Stimulated activated CD4-positive, alpha-beta T cell treated with anti-CD3 and anti-CD28 coated beads, Interleukin-1b, Interleukin-23, amount 100 ng/mL, for 1 hour (primary cell): ENCODE measurements around the gene NKX1-2.
"Not testable (repeated sequence)": the region's sequence is repeated elsewhere in the genome, so short reads cannot be mapped to it uniquely, and the experiment has no call there.

ENCODE experiments used
- DNase-seq, 2 donors: peaks; one replicate each; pipeline ENCODE4 v3.0.0-alpha.2; 2020; ENCODE audit warnings: low read depth in 2 of 2

The NKX1-2 gene

DNA sequence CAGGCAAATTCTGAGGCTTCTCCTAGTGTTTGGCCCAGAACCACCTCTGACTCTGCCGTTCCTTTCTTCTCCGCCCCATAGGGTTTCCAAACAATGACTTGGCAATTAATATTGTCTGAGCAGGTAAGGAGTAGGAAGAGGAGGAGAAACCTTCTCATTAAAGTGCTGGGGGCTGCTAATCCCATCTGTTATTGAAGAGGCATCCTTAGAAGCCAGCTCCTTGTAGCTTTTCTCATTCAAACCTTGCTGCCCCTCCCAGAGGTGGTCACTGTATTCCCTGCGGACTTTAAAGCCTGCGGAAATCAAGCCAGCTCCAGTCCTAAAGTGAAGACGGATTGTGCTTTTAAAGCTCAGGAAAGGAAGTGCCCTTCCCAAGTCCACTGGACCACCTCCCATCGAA is 1.4 kb upstream of the NKX1-2 start:
- no peak for DNase-seq

DNA sequence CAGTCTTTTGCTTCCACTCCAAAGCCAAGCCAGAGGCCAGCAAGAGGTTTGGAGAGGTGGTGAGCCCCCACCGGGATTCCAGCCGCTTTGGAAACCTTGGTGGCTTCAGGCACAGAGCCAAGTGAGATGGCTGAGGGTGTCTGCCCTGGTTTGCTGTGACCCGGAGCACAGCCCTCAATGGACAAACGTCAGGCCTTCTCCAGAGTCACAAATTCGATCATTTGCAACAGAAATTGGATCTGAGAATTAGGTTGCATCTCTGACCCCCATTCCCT is 885 bp upstream of the NKX1-2 start:
- DNase-seq: no peak

DNA sequence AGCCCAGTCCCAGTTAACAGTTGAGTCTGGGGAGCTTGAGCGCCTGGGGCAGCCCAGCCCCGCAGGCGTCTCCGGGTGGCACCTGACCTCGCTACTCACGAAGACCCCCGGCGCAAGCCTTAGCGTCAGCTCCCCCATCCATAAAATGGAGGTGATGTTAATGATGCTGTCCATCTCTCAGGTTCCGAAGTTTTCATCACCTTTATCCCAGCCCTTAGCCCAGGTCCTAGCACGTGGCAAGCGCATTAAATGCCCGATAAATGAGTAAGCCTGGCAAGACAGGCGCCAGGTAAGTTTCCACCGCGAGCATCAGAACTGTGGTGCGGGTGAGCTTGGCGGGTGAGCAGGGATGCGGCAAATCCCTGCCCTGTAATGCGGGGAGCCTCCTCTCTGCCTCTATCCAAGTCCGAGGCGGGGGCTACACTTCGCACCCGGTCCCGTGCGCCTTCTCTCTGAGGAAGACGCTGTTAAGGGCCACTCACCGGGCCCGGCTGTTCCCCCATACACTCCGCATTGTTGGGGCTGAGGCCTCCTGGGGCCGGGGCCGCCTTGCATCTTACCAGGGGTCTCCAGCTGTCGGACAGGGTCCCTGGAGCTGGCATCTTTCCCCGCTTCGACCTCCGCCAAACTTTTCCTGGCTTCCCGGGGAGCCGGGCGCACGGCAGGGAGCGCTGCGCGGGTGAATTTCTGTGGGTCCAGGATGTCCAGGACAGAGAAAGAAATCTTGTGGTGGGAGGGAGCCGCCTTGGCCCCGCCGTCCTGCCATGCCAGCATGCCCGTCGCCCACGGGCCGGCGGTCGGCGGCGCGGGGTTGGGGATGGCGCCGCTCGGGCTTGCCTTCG is 444 bp downstream of the NKX1-2 start:
- DNase-seq: no peak

DNA sequence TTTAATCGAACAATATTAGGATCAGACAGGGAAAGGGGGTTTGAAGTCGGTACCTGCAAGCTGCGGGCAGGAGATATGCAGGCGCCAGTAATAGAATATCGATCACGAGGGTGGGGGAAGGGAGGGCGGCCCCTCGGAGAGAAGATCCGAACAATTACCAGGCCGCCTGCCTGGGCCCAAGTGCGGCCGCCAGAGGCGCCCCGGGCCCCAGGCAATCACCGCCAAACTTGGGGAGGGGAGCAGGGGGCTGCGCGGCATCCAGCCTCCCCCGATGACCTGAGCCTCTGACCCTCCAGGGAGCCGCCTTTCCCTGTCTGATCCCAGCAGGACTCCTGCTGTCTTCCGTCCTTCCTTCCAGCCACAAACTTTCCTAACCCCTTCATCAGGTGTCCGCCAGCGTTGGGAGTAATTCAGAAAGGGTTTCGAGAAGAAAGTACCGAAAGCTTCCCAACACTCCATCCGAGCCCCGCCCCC is 1.1 kb downstream of the NKX1-2 start:
- no peak for DNase-seq

DNA sequence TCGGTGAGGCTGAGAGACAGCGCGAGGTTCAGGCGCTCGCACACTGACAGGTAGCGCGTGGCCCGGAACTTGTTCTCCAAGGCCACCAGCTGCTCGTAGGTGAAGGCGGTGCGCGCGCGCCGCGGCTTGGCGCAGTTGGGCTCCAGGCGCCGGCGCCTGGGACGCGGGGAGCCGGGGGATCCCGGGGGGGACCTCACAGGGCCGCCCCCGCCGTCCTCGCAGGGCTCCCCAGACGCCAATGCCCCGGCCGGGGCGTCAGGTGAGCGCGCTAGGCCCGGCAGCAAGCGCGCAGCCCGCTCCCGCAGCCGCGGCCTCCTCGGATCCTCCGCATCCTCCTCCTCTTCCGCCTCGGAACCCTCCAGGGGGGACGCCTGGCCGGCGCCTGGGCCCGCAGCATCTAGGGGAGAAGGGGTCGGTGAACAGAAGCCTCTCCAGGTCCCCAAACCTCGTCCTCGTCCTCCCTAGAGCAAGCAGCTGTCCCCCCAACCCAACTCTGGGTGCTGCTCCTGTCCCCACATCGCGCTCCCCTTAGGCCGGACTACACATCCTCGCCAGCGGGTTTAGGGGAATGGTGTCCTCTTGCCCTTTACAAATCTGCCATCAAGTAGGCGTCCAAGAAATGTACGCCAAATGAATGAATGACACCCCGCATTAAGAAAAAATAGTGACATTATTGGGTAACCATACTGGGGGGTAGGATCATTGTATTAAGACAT is 1.9 kb downstream of the NKX1-2 start:
- no peak for DNase-seq

DNA sequence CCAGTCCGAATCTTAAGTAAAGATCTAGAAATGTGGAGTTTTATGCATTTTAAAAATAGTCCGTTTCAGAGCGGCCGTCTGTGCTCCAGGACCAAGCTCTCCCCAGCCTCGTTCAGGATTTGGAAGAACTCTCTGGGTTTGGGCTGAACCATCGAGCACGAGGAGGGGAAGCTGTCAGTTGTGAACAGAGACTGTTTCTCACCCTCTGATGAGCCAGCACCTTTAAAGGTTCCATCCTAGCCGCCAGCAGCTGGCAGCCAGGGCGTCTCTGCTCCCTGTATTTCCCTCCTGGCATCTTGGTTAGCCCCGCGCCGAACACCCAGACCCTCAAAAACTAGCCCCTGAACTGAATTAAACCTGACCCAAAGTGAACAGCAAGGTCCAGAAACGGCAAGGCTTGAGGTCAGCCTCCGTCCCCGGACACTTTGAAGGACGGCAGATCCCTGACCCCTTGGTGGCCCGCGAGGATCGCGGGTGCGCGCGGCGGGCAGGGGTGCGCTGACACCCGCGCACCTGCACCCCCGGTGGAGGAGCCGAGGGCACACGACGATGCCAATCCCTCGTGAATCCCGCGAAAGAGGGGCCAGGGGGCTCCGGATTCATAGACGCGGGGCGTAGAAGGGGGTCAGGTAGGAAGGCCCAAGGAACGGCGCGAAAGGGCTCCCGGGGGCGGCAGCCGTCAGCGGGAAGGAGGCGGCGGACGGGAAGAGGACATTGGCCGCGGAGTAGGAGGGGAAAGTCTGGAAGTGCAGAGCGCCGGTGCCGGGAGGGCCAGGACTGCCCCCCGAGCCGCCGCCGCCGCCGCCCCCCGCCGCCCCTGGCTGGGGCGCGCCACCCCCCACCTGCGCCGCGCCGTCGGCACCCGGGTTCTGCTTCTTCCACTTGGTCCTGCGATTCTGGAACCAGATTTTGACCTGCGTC is 2.7 kb downstream of the NKX1-2 start:
- DNase-seq: no peak

DNA sequence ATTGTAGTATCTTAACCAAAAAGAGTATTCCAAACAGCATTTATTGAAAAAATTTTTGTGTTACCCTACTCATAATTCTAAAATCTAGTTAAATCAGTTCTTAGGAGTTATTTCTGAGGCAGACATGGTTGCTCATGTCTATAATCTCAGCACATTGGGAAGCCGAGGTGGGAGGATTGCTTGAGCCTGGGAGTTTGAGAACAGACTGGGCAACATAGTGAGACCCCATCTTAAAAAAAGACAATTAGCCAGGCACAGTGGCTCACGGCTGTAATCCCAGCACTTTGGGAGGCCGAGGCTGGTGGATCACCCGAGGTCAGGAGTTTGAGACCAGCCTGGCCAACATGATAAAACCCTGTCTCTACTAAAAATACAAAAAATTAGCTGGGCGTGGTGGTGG is 8.1 kb downstream of the NKX1-2 start:
- DNase-seq: not testable (repeated sequence)

DNA sequence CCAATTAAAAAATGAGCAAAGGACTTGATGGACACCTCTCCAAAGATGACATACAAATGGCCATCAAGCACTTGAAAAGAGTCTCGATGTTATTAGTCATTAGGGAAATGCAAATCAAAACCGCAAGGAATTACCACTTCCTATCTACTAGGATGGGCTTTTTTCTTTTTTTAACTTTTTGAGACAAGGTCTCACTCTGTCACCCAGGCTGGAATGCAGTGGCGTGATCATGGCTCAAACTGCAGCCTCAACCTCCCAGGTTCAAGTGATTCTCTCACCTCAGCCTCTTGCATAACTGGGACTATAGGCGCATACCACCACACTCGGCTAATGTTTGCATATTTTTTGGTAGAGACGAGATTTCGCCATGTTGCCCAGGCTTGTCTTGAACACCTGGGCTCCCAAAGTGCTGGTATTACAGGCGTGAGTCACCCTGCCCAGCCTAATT is 13.6 kb downstream of the NKX1-2 start:
- no peak for DNase-seq

DNA sequence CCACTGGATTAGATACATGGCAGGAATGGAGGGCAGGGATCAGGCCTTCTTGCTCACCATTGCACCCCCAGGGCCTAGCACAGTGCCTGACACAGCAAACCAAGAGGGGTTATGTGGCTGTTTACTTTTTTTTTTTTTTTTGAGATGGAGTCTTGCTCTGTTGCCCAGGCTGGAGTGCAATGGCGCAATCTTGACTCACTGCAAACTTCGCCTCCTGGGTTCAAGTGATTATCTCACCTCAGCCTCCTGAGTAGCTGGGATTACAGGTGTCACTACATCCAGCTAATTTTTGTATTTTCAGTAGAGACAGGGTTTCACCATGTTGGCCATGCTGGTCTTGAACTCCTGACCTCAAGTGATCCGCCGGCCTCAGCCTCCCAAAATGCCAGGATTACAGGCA is 14.2 kb downstream of the NKX1-2 start:
- DNase-seq: not testable (repeated sequence)

DNA sequence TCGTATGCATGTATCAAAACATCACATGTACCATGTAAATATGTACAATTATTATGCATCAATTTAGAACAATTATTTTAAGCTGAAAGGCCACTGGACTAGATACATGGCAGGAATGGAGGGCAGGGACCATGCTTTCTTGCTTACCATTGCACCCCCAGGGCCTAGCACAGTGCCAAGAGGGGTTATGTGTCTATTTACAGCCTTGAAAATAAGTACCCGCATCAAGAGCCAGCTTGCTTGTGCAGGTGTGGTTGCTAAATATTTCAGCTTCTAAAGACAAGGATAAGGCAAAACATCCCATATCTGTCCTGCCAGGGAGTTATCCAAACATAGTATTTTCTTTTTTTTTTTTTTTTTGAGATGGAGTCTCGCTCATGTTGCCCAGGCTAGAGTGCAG is 16.4 kb downstream of the NKX1-2 start:
- DNase-seq: no peak

DNA sequence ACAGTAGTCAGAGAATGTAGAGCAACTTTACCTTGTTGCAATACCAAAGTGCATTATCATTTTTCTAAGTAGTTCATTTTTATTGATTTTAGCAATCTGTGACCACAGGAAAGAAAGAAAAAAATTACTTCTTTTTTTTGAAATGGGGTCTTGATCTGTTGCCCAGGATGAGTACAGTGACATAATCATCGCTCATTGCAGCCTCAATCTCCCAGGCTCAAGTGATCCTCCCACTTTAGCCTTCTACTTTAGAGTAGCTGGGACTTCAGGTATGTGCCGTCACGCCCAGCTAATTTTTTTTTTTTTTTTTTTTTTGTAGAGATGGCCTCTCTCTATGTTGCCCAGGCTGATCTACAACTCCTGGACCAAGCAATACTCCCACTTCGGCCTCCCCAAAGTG is 19.8 kb downstream of the NKX1-2 start:
- no peak for DNase-seq

DNA sequence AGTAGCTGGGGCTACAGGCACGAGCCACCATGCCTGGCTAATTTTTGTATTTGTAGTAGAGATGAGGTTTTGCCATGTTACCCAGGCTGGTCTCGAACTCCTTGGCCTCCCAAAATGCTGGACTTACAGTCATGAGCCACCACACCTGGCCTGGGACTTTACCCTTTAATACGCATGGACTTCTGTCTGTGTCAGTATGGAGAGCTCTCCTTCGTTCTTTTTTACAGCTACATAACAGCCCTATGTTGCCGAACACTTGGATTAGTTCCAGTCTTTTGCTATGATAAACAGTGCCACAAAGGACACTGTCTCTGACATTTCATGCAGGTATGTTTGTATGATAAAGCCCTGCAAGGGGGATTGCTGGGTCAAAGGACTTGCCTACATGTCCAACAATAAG is 20.3 kb downstream of the NKX1-2 start:
- DNase-seq: no peak

DNA sequence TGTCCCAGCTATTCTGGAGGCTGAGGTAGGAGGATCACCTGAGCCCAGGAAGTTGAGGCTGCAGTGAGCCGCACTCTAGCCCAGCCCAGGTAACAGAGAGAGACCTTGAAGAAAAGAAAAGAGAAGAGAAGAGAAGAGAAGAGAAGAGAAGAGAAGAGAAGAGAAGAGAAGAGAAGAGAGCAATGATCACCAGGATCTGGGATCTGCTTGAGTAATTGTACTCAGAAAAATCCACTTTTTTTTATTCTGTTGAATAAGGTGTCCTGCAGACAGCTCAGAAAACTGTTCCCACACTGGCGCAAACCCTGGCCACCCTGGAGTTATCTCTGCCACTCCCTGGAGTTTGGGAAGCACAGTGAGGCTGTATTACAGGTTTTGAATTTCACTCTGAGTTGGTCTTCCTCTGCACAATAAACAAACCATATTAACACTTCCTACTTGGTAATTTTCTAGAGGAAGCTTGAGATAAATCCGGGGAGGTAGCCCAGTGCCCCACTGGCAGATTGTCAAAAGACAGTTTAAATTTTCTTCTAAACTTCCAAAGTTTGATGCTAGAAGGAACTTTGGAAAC is 21.5 kb downstream of the NKX1-2 start:
- no peak for DNase-seq

DNA sequence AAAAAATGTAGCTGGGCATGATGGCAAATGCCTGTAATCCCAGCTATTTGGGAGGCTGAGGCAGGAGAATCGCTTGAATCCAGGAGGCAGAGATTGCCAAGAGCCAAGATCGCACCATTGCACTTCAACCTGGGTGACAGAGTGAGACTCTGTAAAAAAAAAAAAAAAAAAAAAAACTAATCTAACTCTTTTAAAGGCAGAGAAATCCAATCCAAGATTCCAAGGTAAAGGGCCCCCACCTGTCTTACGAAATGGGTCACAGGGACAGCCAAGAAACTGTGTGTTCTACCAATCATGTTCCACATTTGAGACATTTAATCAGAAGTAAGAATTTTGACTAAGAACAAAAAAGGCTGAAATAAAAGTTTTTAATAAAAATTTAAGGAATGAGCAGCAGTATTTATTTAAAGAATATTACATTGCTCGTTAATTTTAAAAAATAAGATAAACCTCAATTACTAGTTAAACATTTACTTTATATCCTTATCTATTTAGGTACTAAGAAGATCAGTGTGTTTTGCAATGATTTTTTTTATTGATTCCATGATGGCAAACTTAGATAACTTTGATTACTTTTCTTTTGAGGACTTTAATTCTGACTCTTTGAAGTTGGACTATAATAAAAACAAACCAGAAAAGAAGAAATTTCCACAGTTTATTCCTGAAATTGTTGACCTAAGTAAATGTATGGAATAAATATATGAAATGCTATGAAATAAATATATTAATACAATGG is 24.4 kb downstream of the NKX1-2 start:
- no peak for DNase-seq

DNA sequence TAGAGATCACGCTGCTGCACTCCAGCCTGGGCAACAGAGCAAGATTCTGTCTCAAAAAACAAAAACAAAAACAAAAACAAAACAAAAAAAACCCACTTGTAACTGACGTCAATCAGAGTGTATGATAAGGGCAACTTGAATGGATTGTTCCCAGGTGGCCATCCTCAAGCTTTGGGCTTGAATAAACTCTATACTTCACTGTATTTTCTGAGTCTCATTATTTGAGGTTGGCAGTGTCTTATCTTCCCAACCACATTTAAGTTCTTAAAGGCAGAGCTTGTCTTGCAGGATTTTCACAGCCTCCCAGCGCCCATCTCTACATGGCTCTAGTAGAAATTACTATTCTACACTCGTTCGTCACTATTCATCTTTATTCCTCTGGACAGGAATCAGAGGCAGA is 26.0 kb downstream of the NKX1-2 start:
- DNase-seq: no peak

DNA sequence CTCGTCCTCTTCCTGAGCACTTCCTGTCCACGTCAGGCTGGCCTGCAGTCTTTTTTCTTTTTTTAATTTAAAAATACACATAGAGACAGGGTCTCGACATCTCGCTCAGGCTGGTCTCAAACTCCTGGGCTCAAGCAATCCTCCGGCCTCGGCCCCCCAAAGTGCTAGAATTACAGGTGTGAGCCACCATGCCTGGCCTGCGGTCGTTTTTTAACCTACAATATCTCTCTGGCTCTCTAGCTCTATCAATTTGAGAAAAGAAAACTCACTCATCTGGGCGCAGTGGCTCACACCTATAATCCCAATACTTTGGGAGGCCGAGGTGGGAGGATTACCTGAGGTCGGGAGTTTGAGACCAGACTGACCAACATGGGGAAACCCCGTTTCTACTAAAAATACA is 27.1 kb downstream of the NKX1-2 start:
- DNase-seq: no peak

DNA sequence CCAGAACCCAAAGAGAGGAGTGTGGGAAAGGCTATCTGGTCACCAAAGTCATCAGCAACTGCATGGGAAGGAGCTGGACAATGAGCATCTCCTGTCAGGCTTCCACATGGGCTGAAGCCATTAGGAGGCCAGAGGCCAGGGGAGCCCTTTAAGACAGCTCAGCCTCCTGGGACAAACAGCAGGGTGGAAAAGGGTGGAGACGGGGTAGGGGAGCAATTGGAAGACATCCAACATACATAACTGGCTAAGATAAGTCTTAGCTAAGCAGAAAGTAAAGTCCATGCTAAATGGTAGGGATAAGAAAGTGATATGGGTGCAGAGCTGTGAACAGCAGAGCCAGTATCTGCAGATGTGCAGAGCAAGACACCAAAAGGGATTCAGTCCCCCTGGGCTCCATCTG is 29.6 kb downstream of the NKX1-2 start:
- DNase-seq: no peak

DNA sequence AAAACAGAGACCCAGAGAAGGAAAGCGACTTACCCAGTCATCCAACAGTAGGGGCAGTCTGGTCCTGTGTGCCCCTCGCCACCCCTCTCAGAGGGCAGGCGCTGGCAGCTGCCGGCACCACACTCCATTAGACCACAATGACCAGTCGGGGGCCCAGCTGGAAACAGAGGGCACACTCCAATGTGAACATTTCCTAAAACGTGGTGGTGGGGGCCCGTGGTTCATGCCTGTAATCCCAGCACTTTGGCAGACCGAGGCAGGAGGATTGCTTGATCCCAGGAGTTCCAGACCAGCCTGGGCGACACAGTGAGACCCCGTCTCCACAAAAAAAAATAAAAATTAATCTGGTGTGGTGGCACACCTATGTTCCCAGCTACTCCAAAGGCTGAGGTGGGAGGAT is 30.2 kb downstream of the NKX1-2 start:
- no peak for DNase-seq

DNA sequence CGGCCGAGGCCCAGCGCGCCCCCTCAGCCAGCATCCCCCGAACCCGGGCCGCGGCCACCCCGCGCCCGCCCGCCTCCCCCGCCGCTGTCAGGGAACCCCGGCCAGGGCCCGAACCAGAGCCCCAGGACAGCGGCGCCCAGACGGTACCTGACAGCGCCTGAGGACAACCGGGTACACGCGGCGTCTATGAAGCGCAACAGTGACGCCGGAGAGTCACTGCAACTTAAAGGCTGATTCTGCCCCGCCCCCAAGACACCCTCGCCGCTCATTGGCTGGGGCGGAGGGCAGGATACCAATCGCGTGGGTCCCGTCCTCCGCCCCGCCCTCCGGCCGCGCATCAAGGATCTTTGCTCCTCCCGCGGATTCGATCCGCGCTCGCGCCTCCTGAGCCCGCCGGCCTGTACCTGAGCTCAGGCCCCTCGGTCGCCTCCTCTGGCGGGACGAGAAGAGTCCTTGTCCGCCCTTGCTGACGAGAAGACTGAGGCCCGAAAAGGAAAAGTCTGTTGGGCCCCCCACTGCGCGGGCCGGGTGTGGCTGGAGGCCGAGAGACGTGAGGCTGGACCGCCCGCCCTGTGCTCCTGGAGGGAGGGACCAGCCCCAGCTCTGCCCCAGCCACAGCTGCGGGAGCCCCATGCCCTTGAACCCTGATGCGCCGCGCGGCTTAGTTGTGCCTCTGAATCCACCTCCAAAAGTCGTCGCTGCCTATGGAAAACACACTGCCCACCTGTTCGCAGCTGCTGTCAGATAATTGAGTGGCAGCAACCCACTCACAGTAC is 30.9 kb downstream of the NKX1-2 start, which contains the start of gene OAT:
Gene OAT (minus strand): TSS at position 198 of the 776 bp plus-strand sequence. CDS start 6,752 bp downstream, outside the sequence.
- DNase-seq: peak; percentile 87 to 92
